Measurements from ENCODE around the gene PPP2R5C.

DNA sequence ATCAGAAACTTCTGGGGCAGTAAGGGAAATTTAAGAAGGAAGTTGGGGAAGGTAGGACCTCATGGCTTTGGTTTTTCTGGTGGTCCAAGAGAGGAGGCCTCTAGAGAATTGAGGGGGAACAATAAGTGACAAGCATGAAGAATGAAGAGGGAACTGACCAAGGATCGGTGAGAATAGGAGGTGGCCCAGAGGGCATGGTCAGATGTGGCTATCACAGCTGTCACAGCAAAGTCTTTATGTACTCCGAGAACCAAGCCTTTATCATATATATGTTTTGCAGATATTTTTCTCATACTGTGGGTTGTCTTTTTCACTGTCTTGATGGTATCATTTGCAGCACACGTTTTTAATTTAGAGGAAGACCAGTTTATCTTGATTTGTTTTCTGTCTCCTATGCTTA, 64.3 kb downstream of the PPP2R5C start:
- TF ChIP-seq EP300 (IDR thresholded peaks at IDR 0.05; ENCODE audit: borderline replicate concordance) = no peak
- no peak for TF ChIP-seq ZBTB7A (IDR thresholded peaks at IDR 0.05; ENCODE audit: low read depth)
- TF ChIP-seq RAD21 (IDR thresholded peaks at IDR 0.05; ENCODE audit: low read depth) = no peak
- TF ChIP-seq, protein P1, sequence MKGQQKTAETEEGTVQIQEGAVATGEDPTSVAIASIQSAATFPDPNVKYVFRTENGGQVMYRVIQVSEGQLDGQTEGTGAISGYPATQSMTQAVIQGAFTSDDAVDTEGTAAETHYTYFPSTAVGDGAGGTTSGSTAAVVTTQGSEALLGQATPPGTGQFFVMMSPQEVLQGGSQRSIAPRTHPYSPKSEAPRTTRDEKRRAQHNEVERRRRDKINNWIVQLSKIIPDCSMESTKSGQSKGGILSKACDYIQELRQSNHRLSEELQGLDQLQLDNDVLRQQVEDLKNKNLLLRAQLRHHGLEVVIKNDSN (IDR thresholded peaks at IDR 0.05) = no peak
- no peak for TF ChIP-seq CEBPB (IDR thresholded peaks at IDR 0.05)
- TF ChIP-seq YY1 (IDR thresholded peaks at IDR 0.05; ENCODE audit: low read depth) = no peak
- TF ChIP-seq TAF1 (IDR thresholded peaks at IDR 0.05; ENCODE audit: low read depth) = no peak
- TF ChIP-seq, protein P2, sequence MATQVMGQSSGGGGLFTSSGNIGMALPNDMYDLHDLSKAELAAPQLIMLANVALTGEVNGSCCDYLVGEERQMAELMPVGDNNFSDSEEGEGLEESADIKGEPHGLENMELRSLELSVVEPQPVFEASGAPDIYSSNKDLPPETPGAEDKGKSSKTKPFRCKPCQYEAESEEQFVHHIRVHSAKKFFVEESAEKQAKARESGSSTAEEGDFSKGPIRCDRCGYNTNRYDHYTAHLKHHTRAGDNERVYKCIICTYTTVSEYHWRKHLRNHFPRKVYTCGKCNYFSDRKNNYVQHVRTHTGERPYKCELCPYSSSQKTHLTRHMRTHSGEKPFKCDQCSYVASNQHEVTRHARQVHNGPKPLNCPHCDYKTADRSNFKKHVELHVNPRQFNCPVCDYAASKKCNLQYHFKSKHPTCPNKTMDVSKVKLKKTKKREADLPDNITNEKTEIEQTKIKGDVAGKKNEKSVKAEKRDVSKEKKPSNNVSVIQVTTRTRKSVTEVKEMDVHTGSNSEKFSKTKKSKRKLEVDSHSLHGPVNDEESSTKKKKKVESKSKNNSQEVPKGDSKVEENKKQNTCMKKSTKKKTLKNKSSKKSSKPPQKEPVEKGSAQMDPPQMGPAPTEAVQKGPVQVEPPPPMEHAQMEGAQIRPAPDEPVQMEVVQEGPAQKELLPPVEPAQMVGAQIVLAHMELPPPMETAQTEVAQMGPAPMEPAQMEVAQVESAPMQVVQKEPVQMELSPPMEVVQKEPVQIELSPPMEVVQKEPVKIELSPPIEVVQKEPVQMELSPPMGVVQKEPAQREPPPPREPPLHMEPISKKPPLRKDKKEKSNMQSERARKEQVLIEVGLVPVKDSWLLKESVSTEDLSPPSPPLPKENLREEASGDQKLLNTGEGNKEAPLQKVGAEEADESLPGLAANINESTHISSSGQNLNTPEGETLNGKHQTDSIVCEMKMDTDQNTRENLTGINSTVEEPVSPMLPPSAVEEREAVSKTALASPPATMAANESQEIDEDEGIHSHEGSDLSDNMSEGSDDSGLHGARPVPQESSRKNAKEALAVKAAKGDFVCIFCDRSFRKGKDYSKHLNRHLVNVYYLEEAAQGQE (IDR thresholded peaks at IDR 0.05; ENCODE audit: low read depth) = no peak
- TF ChIP-seq, protein P3, sequence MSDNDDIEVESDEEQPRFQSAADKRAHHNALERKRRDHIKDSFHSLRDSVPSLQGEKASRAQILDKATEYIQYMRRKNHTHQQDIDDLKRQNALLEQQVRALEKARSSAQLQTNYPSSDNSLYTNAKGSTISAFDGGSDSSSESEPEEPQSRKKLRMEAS (IDR thresholded peaks at IDR 0.05) = no peak
- no peak for TF ChIP-seq TEAD4 (IDR thresholded peaks at IDR 0.05)
- no peak for TF ChIP-seq EGR1 (IDR thresholded peaks at IDR 0.05)
- no peak for TF ChIP-seq CREB1 (IDR thresholded peaks at IDR 0.05; ENCODE audit: low read depth)
- no peak for TF ChIP-seq TCF12 (IDR thresholded peaks at IDR 0.05; ENCODE audit: low read depth)
